ENCODE data around the gene TRHDE.

GRCh38 chr12:72313806-72314205, 41.6 kb downstream of the TRHDE start:
- TF ChIP-seq CTCF (IDR thresholded peaks at IDR 0.05) (no peak), POLR2AphosphoS5 (IDR thresholded peaks at IDR 0.05) (no peak), POLR2A (IDR thresholded peaks at IDR 0.05) (no peak)

All from breast epithelium (tissue), 3 donors.